ENCODE results near the gene AQR.

- no peak for TF ChIP-seq CTCF (IDR thresholded peaks at IDR 0.05; ENCODE audit: low read depth, low read length, poor library complexity, severe bottlenecking)
- no peak for TF ChIP-seq EZH2phosphoT487 (IDR thresholded peaks at IDR 0.05; ENCODE audit: borderline replicate concordance, low read length)
Measured at GRCh38 chr15:34900748-34901147, 68.8 kb downstream of the AQR start.
